ENCODE results near the gene DDAH1.

DNA sequence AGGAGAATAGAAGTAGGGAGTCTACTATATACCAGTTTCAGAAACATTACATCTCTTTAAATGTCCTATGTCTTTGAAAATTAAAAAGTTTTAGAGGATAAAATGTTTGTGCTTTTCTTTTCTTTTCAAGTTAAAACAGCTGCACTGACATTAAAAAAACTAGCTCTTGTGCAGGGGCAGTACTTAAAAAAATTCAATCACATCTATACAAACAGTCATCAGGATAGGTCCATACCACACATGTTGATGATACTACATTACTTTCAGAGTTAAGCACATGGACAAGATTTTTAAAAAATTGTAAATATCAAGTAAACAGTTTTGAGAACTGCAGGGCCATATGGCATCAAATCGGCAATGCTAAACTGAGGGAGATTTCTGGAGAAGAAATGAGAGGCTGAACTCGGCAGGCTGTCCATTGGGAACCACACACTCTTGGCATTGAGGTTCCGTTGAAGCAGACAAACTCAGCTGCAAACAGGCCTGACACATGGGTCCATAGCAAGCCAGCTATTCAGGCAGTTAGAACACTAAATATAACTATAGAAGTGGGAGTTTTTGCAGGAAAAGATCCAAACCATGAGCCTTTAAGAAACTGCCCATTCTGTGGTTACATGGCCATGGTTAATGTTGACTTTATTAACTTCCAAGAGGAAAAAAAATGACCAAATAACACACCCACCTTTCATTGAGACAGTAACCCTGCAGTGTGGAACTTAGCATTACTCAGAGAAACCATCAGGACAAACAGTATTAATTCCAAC lies 104.0 kb downstream of the DDAH1 start:
- TF ChIP-seq, protein P1, sequence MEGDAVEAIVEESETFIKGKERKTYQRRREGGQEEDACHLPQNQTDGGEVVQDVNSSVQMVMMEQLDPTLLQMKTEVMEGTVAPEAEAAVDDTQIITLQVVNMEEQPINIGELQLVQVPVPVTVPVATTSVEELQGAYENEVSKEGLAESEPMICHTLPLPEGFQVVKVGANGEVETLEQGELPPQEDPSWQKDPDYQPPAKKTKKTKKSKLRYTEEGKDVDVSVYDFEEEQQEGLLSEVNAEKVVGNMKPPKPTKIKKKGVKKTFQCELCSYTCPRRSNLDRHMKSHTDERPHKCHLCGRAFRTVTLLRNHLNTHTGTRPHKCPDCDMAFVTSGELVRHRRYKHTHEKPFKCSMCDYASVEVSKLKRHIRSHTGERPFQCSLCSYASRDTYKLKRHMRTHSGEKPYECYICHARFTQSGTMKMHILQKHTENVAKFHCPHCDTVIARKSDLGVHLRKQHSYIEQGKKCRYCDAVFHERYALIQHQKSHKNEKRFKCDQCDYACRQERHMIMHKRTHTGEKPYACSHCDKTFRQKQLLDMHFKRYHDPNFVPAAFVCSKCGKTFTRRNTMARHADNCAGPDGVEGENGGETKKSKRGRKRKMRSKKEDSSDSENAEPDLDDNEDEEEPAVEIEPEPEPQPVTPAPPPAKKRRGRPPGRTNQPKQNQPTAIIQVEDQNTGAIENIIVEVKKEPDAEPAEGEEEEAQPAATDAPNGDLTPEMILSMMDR (IDR thresholded peaks at IDR 0.05; ENCODE audit: low read depth, low read length, missing input control) = no peak
- TF ChIP-seq EGR1 (IDR thresholded peaks at IDR 0.05; ENCODE audit: low read depth in 2 of 2) (no peak), TAF1 (conservative IDR thresholded peaks at IDR 0.05) (no peak), FOXA1 (IDR thresholded peaks at IDR 0.05) (no peak), RXRA (IDR thresholded peaks at IDR 0.05) (no peak), GABPA (IDR thresholded peaks at IDR 0.05 in 1 of 2, conservative IDR thresholded peaks at IDR 0.05 in 1 of 2) (no peak), JUND (IDR thresholded peaks at IDR 0.05) (no peak), RAD21 (IDR thresholded peaks at IDR 0.05) (no peak), NR2F2 (IDR thresholded peaks at IDR 0.05) (no peak), YY1 (IDR thresholded peaks at IDR 0.05) (no peak)
- TF ChIP-seq, protein P2, sequence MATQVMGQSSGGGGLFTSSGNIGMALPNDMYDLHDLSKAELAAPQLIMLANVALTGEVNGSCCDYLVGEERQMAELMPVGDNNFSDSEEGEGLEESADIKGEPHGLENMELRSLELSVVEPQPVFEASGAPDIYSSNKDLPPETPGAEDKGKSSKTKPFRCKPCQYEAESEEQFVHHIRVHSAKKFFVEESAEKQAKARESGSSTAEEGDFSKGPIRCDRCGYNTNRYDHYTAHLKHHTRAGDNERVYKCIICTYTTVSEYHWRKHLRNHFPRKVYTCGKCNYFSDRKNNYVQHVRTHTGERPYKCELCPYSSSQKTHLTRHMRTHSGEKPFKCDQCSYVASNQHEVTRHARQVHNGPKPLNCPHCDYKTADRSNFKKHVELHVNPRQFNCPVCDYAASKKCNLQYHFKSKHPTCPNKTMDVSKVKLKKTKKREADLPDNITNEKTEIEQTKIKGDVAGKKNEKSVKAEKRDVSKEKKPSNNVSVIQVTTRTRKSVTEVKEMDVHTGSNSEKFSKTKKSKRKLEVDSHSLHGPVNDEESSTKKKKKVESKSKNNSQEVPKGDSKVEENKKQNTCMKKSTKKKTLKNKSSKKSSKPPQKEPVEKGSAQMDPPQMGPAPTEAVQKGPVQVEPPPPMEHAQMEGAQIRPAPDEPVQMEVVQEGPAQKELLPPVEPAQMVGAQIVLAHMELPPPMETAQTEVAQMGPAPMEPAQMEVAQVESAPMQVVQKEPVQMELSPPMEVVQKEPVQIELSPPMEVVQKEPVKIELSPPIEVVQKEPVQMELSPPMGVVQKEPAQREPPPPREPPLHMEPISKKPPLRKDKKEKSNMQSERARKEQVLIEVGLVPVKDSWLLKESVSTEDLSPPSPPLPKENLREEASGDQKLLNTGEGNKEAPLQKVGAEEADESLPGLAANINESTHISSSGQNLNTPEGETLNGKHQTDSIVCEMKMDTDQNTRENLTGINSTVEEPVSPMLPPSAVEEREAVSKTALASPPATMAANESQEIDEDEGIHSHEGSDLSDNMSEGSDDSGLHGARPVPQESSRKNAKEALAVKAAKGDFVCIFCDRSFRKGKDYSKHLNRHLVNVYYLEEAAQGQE (IDR thresholded peaks at IDR 0.05) = no peak
- TF ChIP-seq, protein P3, sequence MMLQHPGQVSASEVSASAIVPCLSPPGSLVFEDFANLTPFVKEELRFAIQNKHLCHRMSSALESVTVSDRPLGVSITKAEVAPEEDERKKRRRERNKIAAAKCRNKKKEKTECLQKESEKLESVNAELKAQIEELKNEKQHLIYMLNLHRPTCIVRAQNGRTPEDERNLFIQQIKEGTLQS (IDR thresholded peaks at IDR 0.05) = no peak
- TF ChIP-seq, protein P4, sequence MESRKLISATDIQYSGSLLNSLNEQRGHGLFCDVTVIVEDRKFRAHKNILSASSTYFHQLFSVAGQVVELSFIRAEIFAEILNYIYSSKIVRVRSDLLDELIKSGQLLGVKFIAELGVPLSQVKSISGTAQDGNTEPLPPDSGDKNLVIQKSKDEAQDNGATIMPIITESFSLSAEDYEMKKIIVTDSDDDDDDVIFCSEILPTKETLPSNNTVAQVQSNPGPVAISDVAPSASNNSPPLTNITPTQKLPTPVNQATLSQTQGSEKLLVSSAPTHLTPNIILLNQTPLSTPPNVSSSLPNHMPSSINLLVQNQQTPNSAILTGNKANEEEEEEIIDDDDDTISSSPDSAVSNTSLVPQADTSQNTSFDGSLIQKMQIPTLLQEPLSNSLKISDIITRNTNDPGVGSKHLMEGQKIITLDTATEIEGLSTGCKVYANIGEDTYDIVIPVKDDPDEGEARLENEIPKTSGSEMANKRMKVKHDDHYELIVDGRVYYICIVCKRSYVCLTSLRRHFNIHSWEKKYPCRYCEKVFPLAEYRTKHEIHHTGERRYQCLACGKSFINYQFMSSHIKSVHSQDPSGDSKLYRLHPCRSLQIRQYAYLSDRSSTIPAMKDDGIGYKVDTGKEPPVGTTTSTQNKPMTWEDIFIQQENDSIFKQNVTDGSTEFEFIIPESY (IDR thresholded peaks at IDR 0.05) = no peak
- TF ChIP-seq, protein P5, sequence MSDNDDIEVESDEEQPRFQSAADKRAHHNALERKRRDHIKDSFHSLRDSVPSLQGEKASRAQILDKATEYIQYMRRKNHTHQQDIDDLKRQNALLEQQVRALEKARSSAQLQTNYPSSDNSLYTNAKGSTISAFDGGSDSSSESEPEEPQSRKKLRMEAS (IDR thresholded peaks at IDR 0.05) = no peak
